H9 (cell line): ENCODE results near the gene PPRC1. TPM values are rescaled to one million over a fixed set of nuclear protein-coding genes. Genes with fewer than 3 reads are reported as not detected.
A peak's percentile ranks its signal among the peaks of the same experiment; 100 is the strongest.

Experiments
- DNase-seq: peaks from one replicate; pipeline ENCODE4 v3.0.0-alpha.2; 2017
- H2AFZ ChIP-seq: one replicate; pipeline ENCODE4 v1.6.1; 2013; ENCODE audit warnings: mild to moderate bottlenecking, low read length, control low read depth, moderate library complexity
- H2AK5ac ChIP-seq: 2 replicates; pipeline ENCODE4 v1.6.1; 2013; ENCODE audit warnings: low read length, control low read depth, mixed read lengths; ENCODE audit not compliant: insufficient read length
- H2BK120ac ChIP-seq: one replicate; pipeline ENCODE4 v1.6.1; 2013; ENCODE audit warnings: low read depth, mild to moderate bottlenecking, low read length, control low read depth, inconsistent platforms; ENCODE audit not compliant: poor library complexity, severe bottlenecking
- H2BK12ac ChIP-seq: 2 replicates; pipeline ENCODE4 v1.6.1; 2013; ENCODE audit warnings: low read length, control low read depth, mixed read lengths, low read depth; ENCODE audit not compliant: insufficient read length
- H2BK15ac ChIP-seq: 2 replicates; pipeline ENCODE4 v1.6.1; 2013; ENCODE audit warnings: low read depth, low read length, control low read depth
- H2BK20ac ChIP-seq: one replicate; pipeline ENCODE4 v1.6.1; 2013; ENCODE audit warnings: low read depth, mild to moderate bottlenecking, low read length, control low read depth, inconsistent platforms; ENCODE audit not compliant: poor library complexity, severe bottlenecking
- H2BK5ac ChIP-seq: 2 replicates; pipeline ENCODE4 v1.6.1; 2013; ENCODE audit warnings: low read length, control low read depth, mixed read lengths; ENCODE audit not compliant: insufficient read length
- H3K14ac ChIP-seq: 2 replicates; pipeline ENCODE4 v1.6.1; 2013; ENCODE audit warnings: low read length, control low read depth; ENCODE audit not compliant: insufficient read depth
- H3K18ac ChIP-seq: 2 replicates; pipeline ENCODE4 v1.6.1; 2013; ENCODE audit warnings: low read depth, mild to moderate bottlenecking, mixed read lengths, low read length, control low read depth; ENCODE audit not compliant: insufficient read length
- H3K23ac ChIP-seq: 2 replicates; pipeline ENCODE4 v1.6.1; 2013; ENCODE audit warnings: low read length, control low read depth, mixed read lengths, low read depth; ENCODE audit not compliant: insufficient read length
- H3K23me2 ChIP-seq: 2 replicates; pipeline ENCODE4 v1.6.1; 2013; ENCODE audit warnings: low read depth, mild to moderate bottlenecking, mixed read lengths, low read length, control low read depth; ENCODE audit not compliant: insufficient read length, poor library complexity, severe bottlenecking
- H3K27ac ChIP-seq: 2 replicates; pipeline ENCODE4 v1.5.1; 2013; ENCODE audit warnings: low read length, control low read depth, mixed read lengths, low read depth; ENCODE audit not compliant: insufficient read length
- H3K27me3 ChIP-seq: 2 replicates; pipeline ENCODE4 v1.6.1; 2013; ENCODE audit warnings: low read length, control low read depth, inconsistent platforms; ENCODE audit not compliant: insufficient read depth
- H3K4ac ChIP-seq: 2 replicates; pipeline ENCODE4 v1.6.1; 2013; ENCODE audit warnings: low read depth, mild to moderate bottlenecking, control low read depth, inconsistent platforms, low read length, moderate library complexity
- H3K4me1 ChIP-seq: 2 replicates; pipeline ENCODE4 v1.6.1; 2013; ENCODE audit warnings: low read length, control low read depth, inconsistent platforms; ENCODE audit not compliant: insufficient read depth
- H3K4me2 ChIP-seq: 2 replicates; pipeline ENCODE4 v1.6.1; 2013; ENCODE audit warnings: low read length, control low read depth, mixed read lengths; ENCODE audit not compliant: insufficient read length, insufficient read depth
- H3K56ac ChIP-seq: 2 replicates; pipeline ENCODE4 v1.6.1; 2013; ENCODE audit warnings: low read depth, mild to moderate bottlenecking, mixed read lengths, low read length, control low read depth; ENCODE audit not compliant: insufficient read length
- H3K79me1 ChIP-seq: 2 replicates; pipeline ENCODE4 v1.6.1; 2013; ENCODE audit warnings: low read depth, mild to moderate bottlenecking, moderate library complexity, low read length, control low read depth, inconsistent platforms; ENCODE audit not compliant: insufficient read depth, poor library complexity, severe bottlenecking
- H3K79me2 ChIP-seq: 2 replicates; pipeline ENCODE4 v1.6.1; 2013; ENCODE audit warnings: low read length, control low read depth, inconsistent platforms; ENCODE audit not compliant: insufficient read depth
- H3K9ac ChIP-seq: 2 replicates; pipeline ENCODE4 v1.6.1; 2013; ENCODE audit warnings: low read length, control low read depth, mixed read lengths; ENCODE audit not compliant: insufficient read length; ENCODE audit errors: extremely low read depth
- H3K9me3 ChIP-seq: one replicate; pipeline ENCODE4 v1.6.1; 2013; ENCODE audit warnings: low read depth, low read length, inconsistent platforms; ENCODE audit not compliant: control insufficient read depth
- H3T11ph ChIP-seq: one replicate; pipeline ENCODE4 v1.6.1; 2013; ENCODE audit warnings: mild to moderate bottlenecking, low read length, control low read depth, inconsistent platforms
- H4K20me1 ChIP-seq: one replicate; pipeline ENCODE4 v1.6.1; 2013; ENCODE audit not compliant: control insufficient read depth, insufficient read length, insufficient read depth
- H4K5ac ChIP-seq: 2 replicates; pipeline ENCODE4 v1.6.1; 2013; ENCODE audit warnings: low read depth, mild to moderate bottlenecking, mixed read lengths, low read length, control low read depth; ENCODE audit not compliant: insufficient read length
- H4K8ac ChIP-seq: replicated peaks from 2 replicates; pipeline ENCODE4 v1.6.1; 2013; ENCODE audit warnings: low read length, control low read depth, mixed read lengths, low read depth; ENCODE audit not compliant: insufficient read length
- H4K91ac ChIP-seq: 2 replicates; pipeline ENCODE4 v1.6.1; 2013; ENCODE audit warnings: low read depth, mild to moderate bottlenecking, moderate library complexity, mixed read lengths, low read length, control low read depth; ENCODE audit not compliant: insufficient read length
- H3K27ac Mint-ChIP-seq, 3 experiments: 2 replicates in 2 of 3; 3 replicates in 1 of 3; pipeline ENCODE4 v1.8.0; 2020 to 2021; ENCODE audit warnings: mixed read lengths in 3 of 3, mild to moderate bottlenecking in 1 of 3, moderate library complexity in 1 of 3
- H3K27me3 Mint-ChIP-seq: 2 replicates; pipeline ENCODE4 v1.8.0; 2021; ENCODE audit warnings: low read depth, mild to moderate bottlenecking, moderate library complexity, mixed read lengths
- H3K36me3 Mint-ChIP-seq, 3 experiments: 2 replicates in 2 of 3; 3 replicates in 1 of 3; pipeline ENCODE4 v1.8.0; 2020 to 2021; ENCODE audit warnings: low read depth in 3 of 3, mixed read lengths in 3 of 3; ENCODE audit not compliant: insufficient read depth in 1 of 3
- H3K4me1 Mint-ChIP-seq, 2 experiments: 2 replicates each; pipeline ENCODE4 v1.8.0; 2020; ENCODE audit warnings: mixed read lengths in 2 of 2
- H3K4me3 Mint-ChIP-seq, 2 experiments: 2 replicates in 1 of 2; 3 replicates in 1 of 2; pipeline ENCODE4 v1.8.0; 2020 to 2021; ENCODE audit warnings: mild to moderate bottlenecking in 2 of 2, mixed read lengths in 2 of 2, moderate library complexity in 1 of 2
- H3K9me3 Mint-ChIP-seq, 2 experiments: 2 replicates in 1 of 2; 3 replicates in 1 of 2; pipeline ENCODE4 v1.8.0; 2020; ENCODE audit warnings: mild to moderate bottlenecking in 2 of 2, mixed read lengths in 2 of 2, moderate library complexity in 1 of 2
- CTCF ChIP-seq: fragments of 200-600 bp; sonication (generic); conservative IDR thresholded peaks from 3 replicates; pipeline ENCODE4 v1.8.0; 2021; ENCODE audit warnings: antibody characterized with exemption, mild to moderate bottlenecking
- WGBS: extraction: QIAGEN DNeasy Blood & Tissue Kit; methylation state at CpG from one replicate; pipeline ENCODE4 v1.1.7; 2013; ENCODE audit warnings: missing lambda C conversion rate, low lambda C conversion rate, mixed read lengths; ENCODE audit not compliant: insufficient read length; ENCODE audit errors: extremely low coverage; 5-methylcytosine and 5-hydroxymethylcytosine counted together
- total RNA-seq: library from RNA; stranded (reverse); gene quantifications from 2 replicates; pipeline ENCODE4 v1.2.1, GENCODE V29; 2021

Gene PPRC1
- total RNA-seq, 1 experiment from 2014 or later: 121 TPM

GRCh38 chr10:102120991-102121738 is 11.7 kb upstream of the PPRC1 start:
- H4K8ac ChIP-seq: no peak overlapping the region
- no peak overlapping the region for H2BK20ac ChIP-seq
- H3K18ac ChIP-seq: peak overlapping the region; percentile 74
- H3K4ac ChIP-seq: no peak overlapping the region
- Mint-ChIP-seq H3K4me3 (peak overlapping the region; percentile 82 to 95), H3K27me3 (no peaks in the 10 kb centered on the region; the same call in 1 of the 2 replicates), H3K4me1 (peaks cover 53% of the 10 kb centered on the region in 2 experiments), H3K27ac (peak overlapping the region; percentile 97 to 99 (median 98)), H3K9me3 (no peaks in the 10 kb centered on the region), H3K36me3 (no peaks in the 10 kb centered on the region; a peak in 1 of 7 replicates)
- H3K9me3 ChIP-seq: no peaks in the 10 kb centered on the region
- H3K14ac ChIP-seq: peak overlapping the region; percentile 34; the same call in 1 of the 2 replicates
- H2BK120ac ChIP-seq: no peak overlapping the region
- no peak overlapping the region for H3T11ph ChIP-seq
- WGBS: no CpG with 5 or more reads among the region's 15 CpGs
- H3K79me1 ChIP-seq: no peaks in the 10 kb centered on the region
- H4K5ac ChIP-seq: peak overlapping the region; percentile 19
- no peaks in the 10 kb centered on the region for H3K27me3 ChIP-seq
- no peak overlapping the region for H2BK12ac ChIP-seq
- H3K23ac ChIP-seq: no peak overlapping the region
- no peak overlapping the region for H2BK15ac ChIP-seq
- peaks cover 20% of the 10 kb centered on the region for H3K4me1 ChIP-seq
- peak overlapping the region; percentile 75 for H2BK5ac ChIP-seq
- H2AK5ac ChIP-seq: no peak overlapping the region
- DNase-seq: peak; percentile 96
- H3K79me2 ChIP-seq: peaks cover 9% of the 10 kb centered on the region; the same call in 1 of the 2 replicates
- H4K20me1 ChIP-seq: no peaks in the 10 kb centered on the region
- no peak for TF ChIP-seq CTCF
- peak overlapping the region; percentile 72 for H3K4me2 ChIP-seq
- H3K27ac ChIP-seq: peak overlapping the region; percentile 84
- H4K91ac ChIP-seq: no peak overlapping the region
- no peak overlapping the region for H2AFZ ChIP-seq
- H3K9ac ChIP-seq: peak overlapping the region; percentile 77
- H3K56ac ChIP-seq: peak overlapping the region; percentile 3
- peaks cover 20% of the 10 kb centered on the region for H3K23me2 ChIP-seq
